HG02938 (cell line): Measurements from ENCODE around the gene SWT1.

Source experiments
- ATAC-seq: cut with Tn5 transposase; IDR thresholded peaks from one replicate; pipeline ENCODE4 v1.9.1; 2021; ENCODE audit warnings: mild to moderate bottlenecking, moderate library complexity; ENCODE audit not compliant: unreplicated experiment

SWT1 gene

GRCh38 chr1:185284533-185285276 is 127.7 kb downstream of the SWT1 start:
- no peak for ATAC-seq

GRCh38 chr1:185287451-185287850 is 130.5 kb downstream of the SWT1 start:
- no peak for ATAC-seq

GRCh38 chr1:185288435-185288834 is 131.5 kb downstream of the SWT1 start:
- no peak for ATAC-seq

- no peak for ATAC-seq
Measured at GRCh38 chr1:185289880-185290279, 132.9 kb downstream of the SWT1 start.

GRCh38 chr1:185291159-185291558 is 134.2 kb downstream of the SWT1 start:
- ATAC-seq: no peak

GRCh38 chr1:185291652-185292051 is 134.7 kb downstream of the SWT1 start:
- ATAC-seq: no peak

GRCh38 chr1:185292237-185292636 is 135.3 kb downstream of the SWT1 start:
- ATAC-seq: no peak

- no peak for ATAC-seq
Measured at GRCh38 chr1:185293967-185294542, 137.1 kb downstream of the SWT1 start.

GRCh38 chr1:185295091-185295490 is 138.1 kb downstream of the SWT1 start:
- ATAC-seq: no peak

- no peak for ATAC-seq
Measured at GRCh38 chr1:185297982-185298381, 141.0 kb downstream of the SWT1 start.

GRCh38 chr1:185300152-185300551 is 143.2 kb downstream of the SWT1 start:
- no peak for ATAC-seq

GRCh38 chr1:185305419-185305818 is 148.5 kb downstream of the SWT1 start:
- no peak for ATAC-seq

GRCh38 chr1:185308126-185308525 is 151.2 kb downstream of the SWT1 start:
- ATAC-seq: no peak

GRCh38 chr1:185309566-185309965 is 152.6 kb downstream of the SWT1 start:
- ATAC-seq: no peak

- ATAC-seq: no peak
Measured at GRCh38 chr1:185311589-185312225, 154.7 kb downstream of the SWT1 start.

GRCh38 chr1:185312361-185313138 is 155.6 kb downstream of the SWT1 start:
- no peak for ATAC-seq

GRCh38 chr1:185314411-185314810 is 157.4 kb downstream of the SWT1 start:
- no peak for ATAC-seq

- no peak for ATAC-seq
Measured at GRCh38 chr1:185315445-185316071, 158.6 kb downstream of the SWT1 start.

- peak; percentile 39 for ATAC-seq
Measured at GRCh38 chr1:185316163-185317033, 159.4 kb downstream of the SWT1 start.
